GM18502 (cell line): ENCODE measurements around the gene TREML2.

Experiments used
- ATAC-seq: cut with Tn5 transposase; IDR thresholded peaks from one replicate; pipeline ENCODE4 v1.9.1; 2021; ENCODE audit warnings: mild to moderate bottlenecking; ENCODE audit not compliant: unreplicated experiment, poor library complexity

TREML2 gene

DNA sequence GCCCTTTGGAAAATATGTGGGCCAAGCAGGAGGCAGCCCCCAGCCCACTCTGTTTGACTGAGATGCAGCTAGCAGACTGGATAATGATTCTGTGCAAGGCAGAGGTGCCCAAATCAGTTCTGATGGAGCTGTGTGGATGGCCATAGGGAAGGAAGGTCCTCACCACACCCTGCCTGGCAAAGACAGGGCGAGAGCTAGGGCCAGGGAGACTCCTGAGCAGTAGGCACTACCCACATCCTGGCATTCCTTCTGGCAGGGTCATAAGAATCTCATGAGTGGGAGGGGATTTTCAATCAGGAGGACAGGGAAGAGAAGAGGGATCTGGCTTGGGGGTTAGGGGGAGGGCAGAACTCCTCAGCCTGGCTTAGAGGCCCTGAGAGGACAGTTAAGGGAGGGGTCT, 19.4 kb downstream of the TREML2 start:
- no peak for ATAC-seq

DNA sequence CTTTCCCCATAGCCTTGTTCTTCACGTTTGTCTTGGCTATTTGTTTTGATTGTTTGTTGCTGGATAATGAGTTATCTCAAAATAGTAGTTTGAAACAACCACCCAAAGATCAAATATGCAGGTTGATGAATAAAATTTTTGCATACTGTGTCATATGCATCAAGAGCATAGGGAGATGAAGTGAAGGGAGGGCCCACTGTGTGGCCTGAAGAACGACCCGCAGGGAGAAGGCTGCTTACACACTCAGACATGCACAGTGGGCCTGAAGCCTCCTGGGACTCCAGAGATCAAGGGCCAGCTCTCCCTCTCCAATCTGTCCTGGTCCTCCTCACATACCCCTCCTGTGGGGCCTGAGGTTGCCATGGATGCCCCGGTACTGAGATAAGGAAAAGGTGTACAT, 21.8 kb downstream of the TREML2 start:
- no peak for ATAC-seq

GRCh38 chr6:41177695-41178094, 23.3 kb downstream of the TREML2 start:
- ATAC-seq, result no peak

GRCh38 chr6:41177287-41177686, 23.7 kb downstream of the TREML2 start:
- no peak for ATAC-seq

- ATAC-seq, result no peak
These were observed 24.8 kb downstream of the TREML2 start for GRCh38 chr6:41176189-41176588.

DNA sequence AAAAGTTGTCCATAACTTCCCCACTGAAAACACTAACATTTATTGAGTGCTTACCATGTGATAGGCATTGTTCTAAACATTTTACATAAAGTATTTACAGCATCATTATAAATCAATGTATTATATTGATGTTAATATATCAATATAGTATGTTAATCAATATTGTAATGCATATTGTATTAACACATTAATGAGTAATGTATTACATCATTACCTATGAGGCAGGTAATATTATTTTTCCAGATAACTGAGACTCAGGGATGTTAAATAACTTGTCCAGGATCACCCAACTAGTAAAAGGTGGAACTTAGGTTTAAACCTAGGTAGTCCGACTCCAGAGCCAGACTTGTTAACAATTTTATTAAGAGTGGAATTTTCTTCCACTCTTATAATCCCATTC, 25.9 kb downstream of the TREML2 start:
- no peak for ATAC-seq

- ATAC-seq, result no peak
These were observed 26.3 kb downstream of the TREML2 start for GRCh38 chr6:41174610-41175009.

DNA sequence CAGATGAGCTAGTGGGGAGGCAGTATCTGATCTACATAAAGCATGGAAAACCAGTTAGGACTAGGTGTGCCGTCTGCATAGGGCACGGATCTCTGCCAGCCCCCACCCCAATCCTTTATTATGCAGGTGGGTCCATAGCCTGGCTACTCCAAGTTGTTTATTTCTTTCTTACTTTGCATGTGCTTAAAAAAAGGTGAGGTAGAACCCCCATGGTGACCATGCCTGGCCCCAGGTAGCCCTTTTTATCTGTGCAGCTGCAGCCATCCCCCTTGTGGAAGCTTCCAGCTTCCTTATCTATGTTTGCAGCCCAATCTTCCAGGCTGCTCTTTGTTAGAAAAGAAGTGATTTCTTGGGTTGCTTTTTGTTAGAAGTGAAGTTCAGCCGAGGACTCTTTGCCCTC, 29.0 kb downstream of the TREML2 start:
- ATAC-seq, result no peak

DNA sequence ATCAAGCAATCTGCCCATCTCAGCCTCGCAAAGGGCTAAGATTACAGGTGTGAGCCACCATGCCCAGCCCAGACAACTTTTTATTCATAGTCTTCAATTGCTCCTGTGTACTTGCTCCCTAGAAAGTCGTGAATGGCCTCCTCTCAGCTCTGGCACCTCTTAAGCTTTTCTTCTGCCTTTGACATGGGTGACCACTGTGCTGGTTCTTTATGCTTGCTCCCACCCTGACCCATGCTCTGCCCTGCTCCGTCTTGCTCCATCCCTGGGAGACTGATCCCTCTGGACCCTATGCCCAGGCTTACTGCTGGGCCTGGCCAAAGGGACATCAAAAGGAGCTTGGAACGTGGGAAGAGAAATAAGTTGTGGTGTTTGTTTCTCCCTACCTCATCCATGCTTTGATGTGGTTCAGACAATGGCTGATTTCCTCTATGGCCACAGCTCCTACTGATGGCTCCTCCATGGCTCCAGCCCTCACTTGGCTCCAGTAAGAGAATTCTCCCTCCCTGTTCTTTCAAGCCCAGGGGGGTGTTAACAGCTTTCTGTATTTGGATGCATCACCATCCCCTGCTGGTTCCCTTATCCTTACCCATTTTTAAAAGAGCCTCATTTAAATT, 30.3 kb downstream of the TREML2 start:
- no peak for ATAC-seq

- ATAC-seq, result no peak
These were observed 33.6 kb downstream of the TREML2 start for GRCh38 chr6:41167173-41167963.

DNA sequence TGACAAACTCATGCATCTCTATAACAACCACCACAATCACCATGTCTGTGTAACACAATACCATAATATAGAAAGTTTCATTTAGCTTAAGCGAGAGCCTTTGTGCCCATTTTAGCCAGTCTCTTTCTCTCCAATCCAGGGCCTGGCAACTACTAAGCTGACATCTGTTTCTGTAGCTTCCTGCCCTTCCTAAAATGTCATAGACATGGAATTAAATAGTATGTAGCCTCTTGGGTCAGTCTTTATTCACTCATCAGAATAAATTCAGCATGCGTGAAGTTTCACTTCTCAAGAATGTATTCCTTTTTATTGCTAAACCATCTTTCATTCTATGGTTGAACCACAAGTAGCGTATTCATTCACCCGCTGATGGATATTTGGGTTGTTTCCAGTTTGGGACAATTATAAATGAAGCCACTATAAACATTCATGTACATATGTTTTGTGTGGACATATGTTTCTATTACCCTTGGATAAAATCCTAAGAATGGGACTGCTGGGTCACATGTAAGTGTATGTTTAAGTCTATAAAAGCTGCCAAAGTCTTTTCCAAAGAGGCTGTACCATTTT, 36.3 kb downstream of the TREML2 start:
- no peak for ATAC-seq

DNA sequence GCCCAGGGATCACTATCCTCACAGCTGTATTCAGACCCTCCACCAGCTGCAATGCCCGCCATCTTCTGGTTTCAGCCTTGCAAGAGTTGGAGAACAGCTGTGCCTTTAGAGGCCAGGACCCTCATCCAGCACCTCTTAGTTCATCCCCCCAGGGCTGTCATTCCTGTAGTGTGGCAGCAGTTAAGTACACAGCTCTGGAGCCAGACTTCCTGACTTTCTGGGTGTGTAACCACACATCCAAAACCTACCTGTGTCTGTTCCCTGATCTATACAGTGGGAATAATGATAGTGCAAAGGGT, 37.6 kb downstream of the TREML2 start:
- ATAC-seq, result no peak

- ATAC-seq, result no peak
These were observed 38.1 kb downstream of the TREML2 start, which contains the start of gene TREM2 for GRCh38 chr6:41162687-41163418. TSS of gene TREM2 (minus strand) at chr6:41163116. CDS start at chr6:41163082, 34 bp downstream.

DNA sequence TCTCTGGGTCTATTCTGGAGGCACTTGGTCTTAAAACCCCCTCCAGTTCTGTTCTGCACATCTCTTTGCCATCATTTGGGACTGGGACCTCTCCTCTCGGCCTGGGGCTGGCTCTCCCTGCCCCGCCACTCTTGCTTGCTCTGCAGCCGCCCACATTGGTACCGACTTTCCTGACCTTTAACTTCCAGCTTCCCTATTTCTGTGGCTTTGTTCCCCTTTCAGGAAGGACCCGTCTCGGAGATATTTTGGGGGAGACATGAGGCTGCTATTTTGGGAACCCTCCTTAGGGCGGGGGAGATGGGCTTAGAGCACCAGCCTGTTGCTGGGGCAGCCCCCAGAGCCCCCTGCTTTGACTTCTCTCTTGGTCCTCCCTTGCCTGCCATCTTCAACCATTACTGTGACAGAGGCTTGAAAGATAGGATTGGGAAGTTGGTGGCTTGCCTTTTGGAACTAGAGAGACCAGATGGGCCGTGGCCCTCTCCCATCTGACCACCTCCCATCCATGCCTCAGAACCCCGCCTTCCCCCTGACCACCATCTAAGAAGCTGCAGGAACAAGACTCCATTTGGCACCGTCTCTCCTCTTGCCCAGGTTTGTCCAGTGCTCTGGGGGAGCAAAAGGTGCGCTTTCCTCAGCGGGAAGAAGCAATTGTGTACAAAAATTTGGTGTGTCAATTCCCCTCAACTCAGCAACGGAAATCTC, 38.9 kb downstream of the TREML2 start:
- ATAC-seq, result no peak

GRCh38 chr6:41161380-41161779, 39.6 kb downstream of the TREML2 start:
- no peak for ATAC-seq

GRCh38 chr6:41160933-41161332, 40.0 kb downstream of the TREML2 start:
- ATAC-seq, result no peak

- no peak for ATAC-seq
These were observed 41.4 kb downstream of the TREML2 start for GRCh38 chr6:41159415-41160082.

DNA sequence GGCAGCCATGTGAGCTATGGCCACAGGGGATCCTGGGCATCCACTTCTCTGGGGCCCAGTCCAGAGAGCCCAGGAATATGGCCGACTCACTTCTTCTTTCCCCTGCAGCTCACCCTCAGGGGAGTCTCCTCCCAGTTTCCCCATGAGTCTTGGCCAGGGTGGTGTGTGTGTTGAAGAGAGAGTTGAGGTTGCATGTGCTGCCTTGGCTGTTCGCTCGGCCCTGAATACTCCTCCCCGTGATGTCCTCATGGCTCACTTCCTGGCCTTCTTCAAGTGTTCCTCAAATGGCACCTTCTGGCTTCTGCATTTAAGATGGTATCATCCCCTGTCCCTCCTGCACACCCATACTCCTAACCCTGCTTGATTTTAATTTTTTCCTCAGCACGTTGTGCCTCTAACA, 43.6 kb downstream of the TREML2 start:
- no peak for ATAC-seq

DNA sequence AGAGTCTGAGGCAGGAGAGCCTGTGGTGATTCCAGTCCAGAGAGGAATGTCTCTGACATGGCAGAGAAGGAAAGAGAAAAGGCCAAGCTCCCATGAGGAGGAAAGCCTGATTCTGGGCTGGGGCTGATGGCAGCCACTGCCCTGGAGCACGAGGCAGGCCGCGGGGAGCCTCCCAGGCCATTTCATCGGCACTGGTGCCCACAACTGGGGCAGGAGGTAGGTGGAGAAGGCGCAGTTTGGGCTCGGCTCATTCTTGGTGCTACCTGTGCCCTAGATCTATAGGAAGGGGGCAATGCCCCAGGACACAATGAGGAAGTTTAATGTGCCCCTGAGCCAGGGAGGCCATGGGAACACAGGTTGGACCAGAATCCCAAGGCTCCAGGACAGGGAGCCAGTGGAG, 44.2 kb downstream of the TREML2 start:
- no peak for ATAC-seq

GRCh38 chr6:41156001-41156400, 44.9 kb downstream of the TREML2 start:
- ATAC-seq, result no peak
